GM12892 (cell line): ENCODE measurements around the gene TTC28.

Source experiments
- POLR2A ChIP-seq: IDR thresholded peaks from 2 replicates; pipeline ENCODE4 v1.6.1; 2011; ENCODE audit warnings: low read depth, low read length, control low read depth
- TAF1 ChIP-seq: IDR thresholded peaks from 2 replicates; pipeline ENCODE4 v1.6.1; 2011; ENCODE audit warnings: low read depth, mild to moderate bottlenecking, control low read depth, low read length, borderline replicate concordance

- TF ChIP-seq TAF1: no peak
- no peak for TF ChIP-seq POLR2A
These were observed 182.5 kb downstream of the TTC28 start for GRCh38 chr22:28497188-28497587.
